ENCODE results near the gene ANO6. TPM values are rescaled to one million over a fixed set of nuclear protein-coding genes. Genes with fewer than 3 reads are reported as not detected.

Gene ANO6
- total and polyA plus RNA-seq, 4 donors: 18.6 to 52.3 (median 29.1) TPM

GRCh38 chr12:45356822-45357538, 141.1 kb downstream of the ANO6 start:
- no peak overlapping the region for H3K9ac ChIP-seq (ENCODE audit: low read depth in 1 of 2, low read length in 2 of 2)
- TF ChIP-seq HNF4A (conservative IDR thresholded peaks at IDR 0.05) (no peak), GABPA (IDR thresholded peaks at IDR 0.05 in 1 of 2, conservative IDR thresholded peaks at IDR 0.05 in 1 of 2) (no peak), NR2F2 (IDR thresholded peaks at IDR 0.05) (no peak), RAD21 (IDR thresholded peaks at IDR 0.05) (no peak), YY1 (IDR thresholded peaks at IDR 0.05) (no peak), HNF4G (IDR thresholded peaks at IDR 0.05) (no peak), ATF3 (IDR thresholded peaks at IDR 0.05) (no peak), RXRA (IDR thresholded peaks at IDR 0.05) (no peak), FOXA2 (IDR thresholded peaks at IDR 0.05) (no peak), REST (IDR thresholded peaks at IDR 0.05) (no peak), FOXA1 (IDR thresholded peaks at IDR 0.05) (no peak), EGR1 (IDR thresholded peaks at IDR 0.05; ENCODE audit: low read depth in 2 of 2) (no peak), SP1 (IDR thresholded peaks at IDR 0.05) (no peak), TAF1 (conservative IDR thresholded peaks at IDR 0.05) (no peak), MAX (IDR thresholded peaks at IDR 0.05) (no peak), CTCF (IDR thresholded peaks at IDR 0.05; ENCODE audit: low read depth, low read length, missing input control) (no peak), JUND (IDR thresholded peaks at IDR 0.05) (no peak), ZBTB33 (IDR thresholded peaks at IDR 0.05) (no peak)
- no peak overlapping the region for H3K27ac ChIP-seq (ENCODE audit: low read depth in 1 of 2, low read length in 2 of 2)
- peaks cover 2 to 15% (median 11%) of the 10 kb centered on the region in 4 donors for H3K4me1 ChIP-seq (ENCODE audit: control insufficient read depth in 4 of 4, insufficient read depth in 4 of 4, low read length in 3 of 4)
- no peaks in the 10 kb centered on the region for H3K27me3 ChIP-seq (ENCODE audit: control insufficient read depth in 4 of 4, insufficient read depth in 4 of 4, low read length in 3 of 4)
- peaks cover 0 to 4% (median under 1%) of the 10 kb centered on the region in 4 donors for H3K36me3 ChIP-seq (ENCODE audit: control insufficient read depth in 4 of 4, insufficient read depth in 3 of 4, low read depth in 1 of 4, low read length in 3 of 4)
- DNase-seq (ENCODE audit: low spot score): no peak
- no peaks in the 10 kb centered on the region for H3K9me3 ChIP-seq (ENCODE audit: control insufficient read depth in 4 of 4, low read length in 3 of 4)
- 94% methylated on average over 4 of the region's 4 CpGs for WGBS
- no peak overlapping the region for H3K4me3 ChIP-seq (ENCODE audit: low read depth in 1 of 3, low read length in 3 of 3)

Measured in liver (tissue), 9 donors.